Thoracic aorta endothelial cell (primary cell): ENCODE results near the gene PSPH. TPM values are rescaled to one million over a fixed set of nuclear protein-coding genes. Genes with fewer than 3 reads are reported as not detected.

Source experiments
- small RNA-seq: library from RNA; depleted of rRNA; stranded (forward); fragments of <200 nt; gene quantifications from one replicate; pipeline ENCODE3, GENCODE V24; 2012
- total RNA-seq: library from RNA; depleted of rRNA; stranded (reverse); fragments of >200 nt; gene quantifications from 2 replicates; pipeline ENCODE4 v1.2.3, GENCODE V29; 2012

PSPH gene
- 44.3 and 49.3 TPM in 2 replicates for total RNA-seq

DNA sequence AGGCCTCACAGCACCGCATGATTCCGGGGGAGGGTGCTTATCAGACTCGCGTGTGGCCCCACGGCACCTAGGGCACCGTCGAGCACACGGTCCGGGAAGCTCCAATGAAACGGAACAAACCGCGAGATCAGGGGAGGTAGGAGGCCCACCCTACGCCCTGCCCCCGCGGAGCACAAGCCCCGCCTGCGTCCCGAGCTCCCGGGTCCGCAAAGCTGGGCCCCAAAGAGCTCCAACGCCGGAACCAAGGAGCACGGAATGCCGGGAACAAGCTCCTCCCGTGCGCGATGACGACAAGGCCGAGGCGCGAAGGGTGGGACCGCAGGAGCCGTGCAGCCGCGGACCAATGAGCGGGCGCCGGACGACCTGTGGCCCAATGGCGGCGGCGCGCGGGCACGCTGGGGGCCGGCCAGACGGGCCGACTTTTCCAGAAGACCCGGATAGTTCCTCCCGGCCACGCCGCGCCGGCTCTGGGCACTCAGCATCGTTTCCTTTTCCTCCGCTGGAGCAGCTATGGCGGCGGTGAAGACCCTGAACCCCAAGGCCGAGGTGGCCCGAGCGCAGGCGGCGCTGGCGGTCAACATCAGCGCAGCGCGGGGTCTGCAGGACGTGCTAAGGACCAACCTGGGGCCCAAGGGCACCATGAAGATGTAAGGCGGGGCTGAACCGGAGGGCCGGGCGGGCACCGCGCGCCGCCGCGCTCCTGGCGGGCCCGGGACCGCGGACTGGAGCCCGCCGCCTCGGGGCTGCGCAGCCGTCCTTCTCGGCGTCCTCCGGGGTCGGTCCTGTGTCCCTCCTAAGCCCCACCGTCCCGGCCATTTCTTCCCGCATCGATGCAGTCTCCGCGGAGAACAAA is at the start of gene PSPH, which contains the start of gene CCT6A:
PSPH (minus strand) TSS at position 106 of the 853 bp plus-strand sequence. CDS start 30,232 bp downstream, outside the sequence.
CCT6A (plus strand) TSS at position 427 of the 853 bp plus-strand sequence; CDS start at position 511, 84 bp downstream.

DNA sequence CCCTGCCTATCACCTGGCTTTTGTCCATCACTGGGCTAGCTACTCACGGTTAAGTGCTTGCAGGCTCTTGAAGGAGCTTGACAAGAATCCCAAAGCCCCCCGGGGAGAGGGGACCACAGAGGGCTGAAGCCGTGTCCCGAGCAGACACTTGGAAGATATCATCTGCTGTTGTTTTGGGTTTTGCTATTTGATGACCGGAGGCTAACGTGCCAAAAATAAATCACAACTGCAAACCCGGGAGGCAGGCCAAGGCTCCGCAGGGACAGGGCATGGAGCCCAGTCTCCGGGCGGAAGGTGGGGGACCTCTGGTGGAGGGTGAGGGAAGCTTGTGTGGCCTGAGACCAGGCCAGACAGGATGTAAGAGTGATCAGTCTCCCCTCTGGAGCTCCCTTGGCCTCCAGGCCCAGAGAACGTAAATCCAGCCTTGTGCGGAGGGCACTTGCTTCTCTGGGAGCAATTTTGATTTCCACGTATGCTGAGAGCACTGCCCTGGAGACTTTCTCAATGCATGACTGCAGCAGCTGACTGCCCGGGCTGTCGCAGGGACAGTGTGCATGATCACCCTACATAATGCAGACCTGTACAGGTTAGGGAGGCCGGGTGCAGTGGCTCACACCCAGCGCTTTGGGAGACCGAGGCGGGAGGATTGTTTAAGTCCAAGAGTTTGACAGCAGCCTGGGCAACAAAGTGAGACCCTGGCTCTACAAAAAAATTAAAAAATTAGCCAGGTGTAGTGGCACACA is 41.7 kb upstream of the PSPH start, which contains the start of gene PHKG1:
PHKG1 (minus strand) TSS at position 164 of the 743 bp plus-strand sequence. CDS start 4,011 bp downstream, outside the sequence.

GRCh38 chr7:56063882-56064625 is 12.8 kb upstream of the PSPH start, which contains the start of gene SUMF2:
SUMF2 (plus strand) TSS chr7:56064286; CDS start chr7:56064312, 26 bp downstream.

DNA sequence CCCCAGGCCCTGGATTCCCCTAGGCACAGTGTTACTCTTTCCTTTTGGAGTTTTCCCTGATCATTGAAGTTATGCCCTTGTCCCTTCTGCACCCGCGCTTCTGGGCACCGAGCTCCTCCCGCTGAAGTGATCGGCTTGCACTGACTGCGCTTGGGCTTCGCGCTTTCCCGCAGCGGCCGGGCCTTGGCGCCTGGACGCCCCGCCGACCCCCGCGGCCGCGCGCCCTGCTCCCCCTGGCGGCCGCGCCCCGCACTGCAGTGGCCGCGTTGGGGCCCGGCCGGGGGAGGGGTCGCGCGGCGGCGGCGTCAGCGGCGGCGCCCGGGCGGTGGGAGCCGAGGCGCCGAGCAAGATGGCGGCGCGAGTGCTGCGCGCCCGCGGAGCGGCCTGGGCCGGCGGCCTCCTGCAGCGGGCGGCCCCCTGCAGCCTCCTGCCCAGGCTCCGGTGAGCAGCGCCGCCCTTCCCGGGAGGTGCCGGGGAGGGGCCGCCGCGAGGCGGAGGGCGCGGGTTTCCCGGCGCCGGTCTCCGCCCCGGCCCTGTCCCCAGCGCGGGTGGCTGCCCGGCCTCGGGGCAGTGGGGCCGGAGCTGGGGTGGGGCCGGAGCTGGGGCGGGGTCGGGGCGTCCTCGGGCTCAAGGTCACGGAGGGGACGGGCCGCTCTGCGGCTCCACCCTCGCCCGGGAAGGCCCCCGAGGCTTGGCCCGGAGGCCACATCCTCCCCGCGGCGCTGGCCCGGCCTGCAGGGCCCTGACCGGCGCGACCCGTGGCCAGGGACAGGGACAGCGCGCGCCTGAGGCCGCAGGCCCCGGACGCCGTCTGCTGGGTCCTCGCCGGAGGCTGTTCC is 86.8 kb downstream of the PSPH start, which contains the start of gene NIPSNAP2:
NIPSNAP2 (plus strand) TSS at position 325 of the 839 bp plus-strand sequence; CDS start at position 350, 25 bp downstream.

Small RNAs within 50 kb of the gene (small RNA-seq; reads per million reads assigned to genes)
- gene SNORA15 (1.8 reads per million, percentile 45 among the genes with 10 or more reads in this experiment), gene SNORA22B (1.4 reads per million, percentile 34 among the genes with 10 or more reads in this experiment)

Other genes with a start within 250 kb of the PSPH start
- gene SEPTIN14, start 188.7 kb downstream of the PSPH start, total RNA-seq: not detected in 2 replicates
- 3.7 and 5.6 TPM in 2 replicates for gene ZNF713, start 164.0 kb downstream of the PSPH start, total RNA-seq
- 13.1 and 16.8 TPM in 2 replicates for gene MRPS17, start 99.6 kb downstream of the PSPH start, total RNA-seq
- gene NIPSNAP2, start 86.9 kb downstream of the PSPH start, total RNA-seq: 63.8 and 66.0 TPM in 2 replicates
- 319 and 325 TPM in 2 replicates for gene CCT6A, start 321 bp upstream of the PSPH start, total RNA-seq
- 117 and 125 TPM in 2 replicates for gene SUMF2, start 12.8 kb upstream of the PSPH start, total RNA-seq
- gene PHKG1, start 41.5 kb upstream of the PSPH start, total RNA-seq: 0.27 and 0.57 TPM in 2 replicates
- gene CHCHD2, start 55.0 kb upstream of the PSPH start, total RNA-seq: 252 and 318 TPM in 2 replicates
- not detected in 2 replicates for gene NUPR2, start 65.0 kb upstream of the PSPH start, total RNA-seq